Sigmoid colon (tissue), 7 donors: ENCODE measurements around the gene NECTIN4. TPM values are rescaled to one million over a fixed set of nuclear protein-coding genes. Genes with fewer than 3 reads are reported as not detected.
A peak's percentile ranks its signal among the peaks of the same experiment; 100 is the strongest.
"Not testable (repeated sequence)": the region's sequence is repeated elsewhere in the genome, so short reads cannot be mapped to it uniquely, and the experiment has no call there.

Experiments
- DNase-seq: peaks from one replicate; pipeline ENCODE4 v3.0.0-alpha.2; 2019
- H3K27ac ChIP-seq, 4 donors: fragments of 200-600 bp; sonication (generic); one replicate each; pipeline ENCODE4 v1.5.1; 2016 to 2019; ENCODE audit warnings: mild to moderate bottlenecking in 1 of 4
- H3K27me3 ChIP-seq, 3 donors: fragments of 200-600 bp; sonication (generic); one replicate each; pipeline ENCODE4 v1.5.1; 2019; ENCODE audit warnings: mild to moderate bottlenecking in 1 of 3
- H3K36me3 ChIP-seq, 4 donors: fragments of 200-600 bp; sonication (generic); one replicate each; pipeline ENCODE4 v1.5.1; 2016 to 2019
- H3K4me1 ChIP-seq, 4 donors: fragments of 200-600 bp; sonication (generic); one replicate each; pipeline ENCODE4 v1.5.1; 2017 to 2019
- H3K4me3 ChIP-seq, 4 donors: fragments of 200-600 bp; sonication (generic); one replicate each; pipeline ENCODE4 v1.5.1; 2017 to 2019; ENCODE audit warnings: mild to moderate bottlenecking in 2 of 4, moderate library complexity in 1 of 4
- H3K9me3 ChIP-seq, 4 donors: fragments of 200-600 bp in 3 of 4; sonication (generic) in 3 of 4; one replicate each; pipeline versions ENCODE4 v1.5.1 to v1.6.1; 2013 to 2019
- CTCF ChIP-seq, 4 experiments: fragments of 450-650 bp in 3 of 4; fragments of 200-600 bp in 1 of 4; IDR thresholded peaks; one replicate each; pipeline ENCODE4 v1.5.1; 2016 to 2019; ENCODE audit warnings: antibody characterized with exemption in 4 of 4, mild to moderate bottlenecking in 3 of 4, moderate library complexity in 2 of 4
- EP300 ChIP-seq, 4 donors: sonication (generic); formaldehyde crosslinking; IDR thresholded peaks; one replicate each; pipeline ENCODE4 v1.6.1; 2017; ENCODE audit warnings: antibody characterized with exemption in 4 of 4
- POLR2A ChIP-seq, 2 donors: fragments of 450-650 bp; IDR thresholded peaks; one replicate each; pipeline ENCODE4 v1.6.1; 2016; ENCODE audit warnings: antibody characterized with exemption in 2 of 2, mild to moderate bottlenecking in 2 of 2, moderate library complexity in 2 of 2
- POLR2AphosphoS5 ChIP-seq, 4 donors: sonication (generic); formaldehyde crosslinking; IDR thresholded peaks; one replicate each; pipeline ENCODE4 v1.6.1; 2017; ENCODE audit warnings: antibody characterized with exemption in 4 of 4
- WGBS, 2 donors: extraction: QIAGEN DNeasy Blood & Tissue Kit; methylation state at CpG; one replicate each; pipeline ENCODE4 v1.1.7; 2013; 5-methylcytosine and 5-hydroxymethylcytosine counted together
- intact Hi-C: fragments of 100-400 bp; cut with DNase I; formaldehyde crosslinking; loops from one replicate; pipeline ENCODE4 v1.15.1; 2023
- polyA plus RNA-seq, 3 donors: library from polyadenylated mRNA; stranded (reverse); fragments of 200-250 nt; gene quantifications; one replicate each; pipeline ENCODE4 v1.2.3, GENCODE V29; 2013
- total RNA-seq, 4 donors: library from RNA; depleted of rRNA; stranded (reverse); fragments of >200 nt; gene quantifications; one replicate each; pipeline ENCODE4 v1.1.0, GENCODE V29; 2016
- donor health status: healthy with polysubstance abuse.
- donor health status: Bipolar disorder and iron deficiency.
- donor health status: healthy.

NECTIN4 gene
- total and polyA plus RNA-seq, 7 donors, result 1.2 to 2.8 TPM; not detected in 5

GRCh38 chr1:161121042-161121650 is 31.8 kb upstream of the NECTIN4 start:
- no peak overlapping the region for H3K4me3 ChIP-seq
- H3K27me3 ChIP-seq, result no peaks in the 10 kb centered on the region
- DNase-seq, result no peak
- H3K27ac ChIP-seq, result peak overlapping the region in 1 of 4 donors; percentile 1
- no peak for TF ChIP-seq EP300 (IDR thresholded peaks at IDR 0.05)
- no peak for TF ChIP-seq CTCF (IDR thresholded peaks at IDR 0.05)
- TF ChIP-seq POLR2AphosphoS5 (IDR thresholded peaks at IDR 0.05), result no peak
- TF ChIP-seq POLR2A (IDR thresholded peaks at IDR 0.05), result no peak
- 90 to 95% methylated on average over 3 of the region's 3 CpGs for whole genome bisulfite sequencing, 2 donors
- no peaks in the 10 kb centered on the region for H3K9me3 ChIP-seq
- H3K4me1 ChIP-seq, result peaks cover 0 to 41% (median 33%) of the 10 kb centered on the region in 4 donors
- peaks cover 0 to 65% (median 44%) of the 10 kb centered on the region in 4 donors for H3K36me3 ChIP-seq
- intact Hi-C loops, result no loop called here

GRCh38 chr1:161119092-161119903 is 29.9 kb upstream of the NECTIN4 start:
- DNase-seq, result peak; percentile 73
- TF ChIP-seq POLR2A (IDR thresholded peaks at IDR 0.05), result no peak
- peak in 1 of 4 donors; percentile 4 for TF ChIP-seq POLR2AphosphoS5 (IDR thresholded peaks at IDR 0.05)
- no peak for TF ChIP-seq EP300 (IDR thresholded peaks at IDR 0.05)
- peak in 1 of 4 experiments; percentile 12 for TF ChIP-seq CTCF (IDR thresholded peaks at IDR 0.05)
- WGBS, 2 donors, result 24 to 51% methylated on average over 10 of the region's 10 CpGs
- H3K9me3 ChIP-seq, result no peaks in the 10 kb centered on the region
- H3K4me1 ChIP-seq, result peaks cover 0 to 58% (median 49%) of the 10 kb centered on the region in 4 donors
- peaks cover 0 to 58% (median 42%) of the 10 kb centered on the region in 4 donors for H3K36me3 ChIP-seq
- no peaks in the 10 kb centered on the region for H3K27me3 ChIP-seq
- intact Hi-C loops, result loop anchor here (2.0 to 5.0 kb wide), 3 partner anchors 14 to 72 kb away; partner anchors contain the start of genes DEDD, USF1 and USP21
- H3K4me3 ChIP-seq, result peak overlapping the region in 3 of 4 donors; percentile 88 to 100 (median 98)
- peak overlapping the region; percentile 89 to 97 (median 94) for H3K27ac ChIP-seq

- Histone ChIP-seq H3K27me3 (no peaks in the 10 kb centered on the region), H3K9me3 (no peaks in the 10 kb centered on the region), H3K36me3 (peaks cover 0 to 44% (median 30%) of the 10 kb centered on the region in 4 donors), H3K4me1 (peaks cover 0 to 69% (median 51%) of the 10 kb centered on the region in 4 donors), H3K4me3 (peak within 1 kb of the TSS; percentile 88 to 100 (median 94)), H3K27ac (peak within 1 kb of the TSS; percentile 89 to 97 (median 94))
- TF ChIP-seq POLR2A (IDR thresholded peaks at IDR 0.05) (peak; percentile 92 to 93), CTCF (IDR thresholded peaks at IDR 0.05) (no peak), EP300 (IDR thresholded peaks at IDR 0.05) (peak in 1 of 4 donors; percentile 3), POLR2AphosphoS5 (IDR thresholded peaks at IDR 0.05) (peak; percentile 94 to 99 (median 97))
- peak; percentile 94 for DNase-seq
- 1% methylated on average over 58 of the region's 58 CpGs for WGBS, 2 donors
- intact Hi-C loops, result loop anchor here (2.0 to 5.0 kb wide), 3 partner anchors 15 to 71 kb away; partner anchors contain the start of genes DEDD, USF1 and USP21
Observed at GRCh38 chr1:161117759-161118581, 28.6 kb upstream of the NECTIN4 start, which contains the start of the genes NIT1 and PFDN2. TSS of gene NIT1 (plus strand) at chr1:161118105. CDS start at chr1:161118177, 72 bp downstream. TSS of gene PFDN2 (minus strand) at chr1:161118037. CDS start at chr1:161118026, 11 bp downstream.

GRCh38 chr1:161115961-161116360 is 26.6 kb upstream of the NECTIN4 start:
- H3K4me1 ChIP-seq, result peaks cover 0 to 69% (median 52%) of the 10 kb centered on the region in 4 donors
- 91 to 92% methylated on average over 6 of the region's 6 CpGs for WGBS, 2 donors
- peaks cover 0 to 30% (median 11%) of the 10 kb centered on the region in 4 donors for H3K36me3 ChIP-seq
- intact Hi-C loops, result loop anchor here (5.0 kb wide), 2 partner anchors 41 to 69 kb away; partner anchors contain the start of genes USF1 and USP21
- not testable (repeated sequence) for H3K4me3 ChIP-seq, H3K27ac ChIP-seq, H3K27me3 ChIP-seq, DNase-seq, H3K9me3 ChIP-seq
